IMR-90 (cell line): ENCODE data around the gene LGI1. TPM values are rescaled to one million over a fixed set of nuclear protein-coding genes. Genes with fewer than 3 reads are reported as not detected.

ENCODE experiments used
- ATAC-seq: fragments of 200-7000 bp; cut with Tn5 transposase; 2 replicates; pipeline ENCODE4 v1.9.1; 2020; ENCODE audit warnings: low read depth, mild to moderate bottlenecking, moderate library complexity
- BruUV-seq: library from RNA; stranded (reverse); fragments of 400-500 nt; replicated peaks from 2 replicates; lab custom pipeline; 2021; lab: Mats Ljungman, UMichigan
- CTCF ChIA-PET: fragments of 300-600 bp; formaldehyde crosslinking; extraction: SDS; loops from one replicate; lab custom pipeline; 2021; ENCODE audit warnings: antibody characterized with exemption; lab: Yijun Ruan, JAX
- POLR2A ChIA-PET: fragments of 300-600 bp; sonication (Branson Sonifier 250); formaldehyde crosslinking; loops from one replicate; lab custom pipeline; 2022; ENCODE audit warnings: antibody characterized with exemption; ENCODE audit not compliant: unreplicated experiment; lab: Charles Lee
- DNase-seq: peaks from one replicate; pipeline ENCODE4 v3.0.0; 2013
- H2AFZ ChIP-seq: replicated peaks from 2 replicates; pipeline ENCODE3; 2013; ENCODE audit warnings: low read length, mild to moderate bottlenecking; ENCODE audit not compliant: poor library complexity
- H2AK5ac ChIP-seq: 2 replicates; pipeline ENCODE4 v1.6.1; 2013; ENCODE audit warnings: low read depth, low read length, inconsistent platforms
- H2AK9ac ChIP-seq: replicated peaks from 2 replicates; pipeline ENCODE3; 2013; ENCODE audit warnings: mild to moderate bottlenecking, low read depth, low read length, moderate library complexity; ENCODE audit not compliant: poor library complexity
- H2BK120ac ChIP-seq: 2 replicates; pipeline ENCODE4 v1.6.1; 2013; ENCODE audit warnings: low read depth, low read length, inconsistent platforms
- H2BK15ac ChIP-seq: 3 replicates; pipeline ENCODE4 v1.6.1; 2013; ENCODE audit warnings: low read depth, low read length, inconsistent platforms
- H2BK20ac ChIP-seq: 2 replicates; pipeline ENCODE4 v1.6.1; 2013; ENCODE audit warnings: low read depth, mild to moderate bottlenecking, inconsistent platforms, low read length, moderate library complexity
- H2BK5ac ChIP-seq: 2 replicates; pipeline ENCODE4 v1.6.1; 2013; ENCODE audit warnings: mild to moderate bottlenecking, low read depth, low read length, inconsistent platforms; ENCODE audit not compliant: poor library complexity, severe bottlenecking
- H3K14ac ChIP-seq: replicated peaks from 2 replicates; pipeline ENCODE4 v1.6.1; 2013; ENCODE audit warnings: low read depth, low read length, inconsistent platforms
- H3K18ac ChIP-seq: 2 replicates; pipeline ENCODE4 v1.6.1; 2013; ENCODE audit warnings: low read depth, low read length, control low read depth
- H3K23ac ChIP-seq: 2 replicates; pipeline ENCODE4 v1.6.1; 2013; ENCODE audit warnings: low read depth, low read length, inconsistent platforms
- H3K27ac ChIP-seq: 2 replicates; pipeline ENCODE4 v1.5.1; 2013; ENCODE audit warnings: mild to moderate bottlenecking, control low read depth, low read length; ENCODE audit not compliant: insufficient read depth
- H3K27me3 ChIP-seq: 2 replicates; pipeline ENCODE4 v1.6.1; 2013; ENCODE audit warnings: low read length; ENCODE audit not compliant: control insufficient read depth, insufficient read depth
- H3K36me3 ChIP-seq: 2 replicates; pipeline ENCODE4 v1.6.1; 2013; ENCODE audit warnings: low read length, mixed read lengths; ENCODE audit not compliant: control insufficient read depth, insufficient read depth
- H3K4ac ChIP-seq: 2 replicates; pipeline ENCODE4 v1.6.1; 2013; ENCODE audit warnings: low read depth, low read length, inconsistent platforms
- H3K4me1 ChIP-seq: 2 replicates; pipeline ENCODE4 v1.6.1; 2013; ENCODE audit warnings: low read length, mixed read lengths; ENCODE audit not compliant: control insufficient read depth, insufficient read depth
- H3K4me2 ChIP-seq: 2 replicates; pipeline ENCODE4 v1.6.1; 2013; ENCODE audit warnings: low read depth, mild to moderate bottlenecking, control low read depth, low read length, moderate library complexity
- H3K4me3 ChIP-seq: 2 replicates; pipeline ENCODE4 v1.5.1; 2013; ENCODE audit warnings: low read depth, mild to moderate bottlenecking, control low read depth, low read length, moderate library complexity; ENCODE audit not compliant: insufficient read depth
- H3K56ac ChIP-seq: 2 replicates; pipeline ENCODE4 v1.6.1; 2013; ENCODE audit warnings: low read length, inconsistent platforms; ENCODE audit not compliant: insufficient read depth; ENCODE audit errors: extremely low read depth
- H3K79me1 ChIP-seq, 2 experiments: 2 replicates each; pipeline ENCODE4 v1.6.1; 2013; ENCODE audit warnings: low read length in 2 of 2, inconsistent platforms in 1 of 2, low read depth in 1 of 2
- H3K9ac ChIP-seq: 2 replicates; pipeline ENCODE4 v1.6.1; 2013; ENCODE audit warnings: low read depth, low read length, control low read depth
- H3K9me1 ChIP-seq: 2 replicates; pipeline ENCODE4 v1.6.1; 2013; ENCODE audit warnings: low read length, inconsistent platforms; ENCODE audit not compliant: insufficient read depth
- H3K9me3 ChIP-seq: 2 replicates; pipeline ENCODE4 v1.6.1; 2013; ENCODE audit warnings: low read length; ENCODE audit not compliant: control insufficient read depth, insufficient read depth
- H4K20me1 ChIP-seq: 2 replicates; pipeline ENCODE4 v1.6.1; 2013; ENCODE audit warnings: low read length, inconsistent platforms; ENCODE audit not compliant: insufficient read depth
- H4K5ac ChIP-seq: 2 replicates; pipeline ENCODE4 v1.6.1; 2013; ENCODE audit warnings: mild to moderate bottlenecking, low read depth, low read length, control low read depth
- H4K8ac ChIP-seq, 2 experiments: 2 replicates each; pipeline ENCODE4 v1.6.1; 2013; ENCODE audit warnings: low read depth in 2 of 2, low read length in 2 of 2, control low read depth in 1 of 2, inconsistent platforms in 1 of 2
- H4K91ac ChIP-seq: 2 replicates; pipeline ENCODE4 v1.6.1; 2013; ENCODE audit warnings: low read depth, low read length, inconsistent platforms; ENCODE audit not compliant: insufficient read depth
- BHLHE40 ChIP-seq: fragments of 150-350 bp; IDR thresholded peaks from 2 replicates; pipeline ENCODE4 v1.6.1; 2016; ENCODE audit warnings: mild to moderate bottlenecking, low read depth, low read length
- CEBPB ChIP-seq: IDR thresholded peaks from 2 replicates; pipeline ENCODE4 v1.6.1; 2012; ENCODE audit warnings: low read depth, low read length, improper control_type of control experiment
- CHD1 ChIP-seq: IDR thresholded peaks from 2 replicates; pipeline ENCODE4 v1.6.1; 2012; ENCODE audit warnings: low read depth, low read length, improper control_type of control experiment
- FOS ChIP-seq: fragments of 150-350 bp; IDR thresholded peaks from 2 replicates; pipeline ENCODE4 v1.6.1; 2016; ENCODE audit warnings: low read depth, low read length
- MAFK ChIP-seq: IDR thresholded peaks from 2 replicates; pipeline ENCODE4 v1.6.1; 2012; ENCODE audit warnings: low read depth, low read length, improper control_type of control experiment
- MAZ ChIP-seq: IDR thresholded peaks from 2 replicates; pipeline ENCODE4 v1.6.1; 2012; ENCODE audit warnings: low read depth, mild to moderate bottlenecking, low read length, improper control_type of control experiment, moderate library complexity, borderline replicate concordance
- MXI1 ChIP-seq: IDR thresholded peaks from 2 replicates; pipeline ENCODE4 v1.6.1; 2012; ENCODE audit warnings: low read depth, mild to moderate bottlenecking, low read length, moderate library complexity, borderline replicate concordance
- NFE2L2 ChIP-seq: fragments of 150-350 bp; IDR thresholded peaks from 2 replicates; pipeline ENCODE4 v1.6.1; 2016; ENCODE audit warnings: low read depth, mild to moderate bottlenecking, low read length
- POLR2A ChIP-seq: IDR thresholded peaks from 2 replicates; pipeline ENCODE4 v1.6.1; 2012; ENCODE audit warnings: mild to moderate bottlenecking, low read depth, low read length
- RAD21 ChIP-seq: IDR thresholded peaks from 2 replicates; pipeline ENCODE4 v1.6.1; 2012; ENCODE audit warnings: low read length, improper control_type of control experiment
- RCOR1 ChIP-seq: IDR thresholded peaks from 2 replicates; pipeline ENCODE4 v1.6.1; 2012; ENCODE audit warnings: mild to moderate bottlenecking, low read length, improper control_type of control experiment; ENCODE audit not compliant: insufficient replicate concordance
- RFX5 ChIP-seq: IDR thresholded peaks from 2 replicates; pipeline ENCODE4 v1.8.0; 2012; ENCODE audit warnings: low read depth, mild to moderate bottlenecking, low read length, moderate library complexity
- SMC3 ChIP-seq: fragments of 150-350 bp; IDR thresholded peaks from 2 replicates; pipeline ENCODE4 v1.6.1; 2016; ENCODE audit warnings: low read depth, mild to moderate bottlenecking, antibody characterized with exemption, low read length, moderate library complexity
- WGBS, 2 experiments: methylation state at CpG; one replicate each; pipeline versions ENCODE4 v1.1.5 to v1.1.7; 2013; ENCODE audit warnings: missing lambda C conversion rate in 2 of 2; ENCODE audit not compliant: insufficient read length in 1 of 2; ENCODE audit errors: extremely low coverage in 2 of 2; 5-methylcytosine and 5-hydroxymethylcytosine counted together
- dilution Hi-C: fragments of 300-500 bp; cut with HindIII; formaldehyde crosslinking; loops from one replicate; pipeline ENCODE4 v1.14.3; 2018; ENCODE audit warnings: low sequenced_read_pairs; ENCODE audit not compliant: unreplicated experiment
- in situ Hi-C: fragments of 300-500 bp; cut with MboI; formaldehyde crosslinking; loops from 3 replicates; pipeline ENCODE4 v1.14.3; 2019; ENCODE audit warnings: low sequenced_read_pairs, inconsistent platforms, mixed read lengths
- intact Hi-C: fragments of 100-400 bp; cut with micrococcal nuclease; formaldehyde crosslinking; loops from 2 replicates; pipeline ENCODE4 v1.10.0; 2022
- polyA plus RNA-seq, 3 experiments: library from polyadenylated mRNA; depleted of rRNA; stranded (reverse); fragments of >200 nt; gene quantifications; 2 replicates each; pipeline ENCODE4 v1.2.3, GENCODE V29; 2012; ENCODE audit warnings: low replicate concordance in 1 of 3
- total RNA-seq: library from RNA; depleted of rRNA; stranded (reverse); fragments of >200 nt; gene quantifications from 2 replicates; pipeline ENCODE4 v1.2.3, GENCODE V29; 2012
- TF ChIP-seq, protein P1 (sequence below): fragments of 150-350 bp; IDR thresholded peaks from 2 replicates; pipeline ENCODE4 v1.6.1; 2016; ENCODE audit warnings: low read depth, mild to moderate bottlenecking, low read length, moderate library complexity, borderline replicate concordance
- TF ChIP-seq, protein P2 (sequence below): fragments of 150-350 bp; IDR thresholded peaks from 2 replicates; pipeline ENCODE4 v1.6.1; 2017; ENCODE audit warnings: mild to moderate bottlenecking, antibody characterized with exemption, low read length, low read depth
- TF ChIP-seq, protein P3 (sequence below): conservative IDR thresholded peaks from 2 replicates; pipeline ENCODE4 v1.5.1; 2012; ENCODE audit warnings: mild to moderate bottlenecking, low read depth, low read length, improper control_type of control experiment

Gene LGI1
- total and polyA plus RNA-seq, 2 of the 4 experiments (the other 2 are of a cell fraction), result not detected

DNA sequence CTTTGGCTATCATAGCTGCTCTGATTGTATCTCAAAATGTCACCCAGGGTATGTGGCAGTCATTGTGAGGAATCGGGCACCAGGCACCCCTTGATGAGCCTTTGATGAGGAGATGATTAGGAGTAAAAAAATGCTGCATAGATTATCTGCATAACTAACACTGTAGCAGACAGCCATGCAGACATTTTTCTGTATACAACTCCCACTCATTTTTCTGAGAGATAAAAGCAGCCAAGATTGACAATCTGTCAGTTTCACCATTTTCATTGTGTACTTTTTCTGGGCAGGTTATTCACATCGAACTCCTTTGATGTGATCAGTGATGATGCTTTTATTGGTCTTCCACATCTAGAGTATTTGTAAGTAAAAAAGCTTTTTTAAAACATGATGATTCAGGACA is 19.4 kb downstream of the LGI1 start:
- H3K79me1 ChIP-seq, result no peaks in the 10 kb centered on the region
- no peak overlapping the region for H2AK5ac ChIP-seq
- H4K5ac ChIP-seq, result no peak overlapping the region
- no peak overlapping the region for H2AFZ ChIP-seq
- no peak overlapping the region for H2BK120ac ChIP-seq
- H4K20me1 ChIP-seq, result no peaks in the 10 kb centered on the region
- H3K18ac ChIP-seq, result no peak overlapping the region
- DNase-seq (no peak), ATAC-seq (no peak)
- H3K23ac ChIP-seq, result no peak overlapping the region
- BruUV-seq, result no TSS peak
- H3K4me3 ChIP-seq, result no peak overlapping the region
- in situ Hi-C loops (no loop called here), dilution Hi-C loops (no loop called here), intact Hi-C loops (no loop called here)
- no peaks in the 10 kb centered on the region for H3K36me3 ChIP-seq
- no peaks in the 10 kb centered on the region for H3K9me3 ChIP-seq
- H3K4me1 ChIP-seq, result no peaks in the 10 kb centered on the region
- ChIA-PET CTCF (interaction anchor here (0.6 kb wide), 1 partner anchor 1744 kb away, joined by 3 read pairs; no protein-coding TSS in a partner anchor), POLR2A (no interaction called here)
- H3K14ac ChIP-seq, result no peak overlapping the region
- WGBS, 2 experiments, result no CpG with 5 or more reads among the region's 2 CpGs
- H4K8ac ChIP-seq, result no peak overlapping the region
- H3K9ac ChIP-seq, result no peak overlapping the region
- no peaks in the 10 kb centered on the region for H3K9me1 ChIP-seq
- TF ChIP-seq FOS, result no peak
- TF ChIP-seq, protein P1, sequence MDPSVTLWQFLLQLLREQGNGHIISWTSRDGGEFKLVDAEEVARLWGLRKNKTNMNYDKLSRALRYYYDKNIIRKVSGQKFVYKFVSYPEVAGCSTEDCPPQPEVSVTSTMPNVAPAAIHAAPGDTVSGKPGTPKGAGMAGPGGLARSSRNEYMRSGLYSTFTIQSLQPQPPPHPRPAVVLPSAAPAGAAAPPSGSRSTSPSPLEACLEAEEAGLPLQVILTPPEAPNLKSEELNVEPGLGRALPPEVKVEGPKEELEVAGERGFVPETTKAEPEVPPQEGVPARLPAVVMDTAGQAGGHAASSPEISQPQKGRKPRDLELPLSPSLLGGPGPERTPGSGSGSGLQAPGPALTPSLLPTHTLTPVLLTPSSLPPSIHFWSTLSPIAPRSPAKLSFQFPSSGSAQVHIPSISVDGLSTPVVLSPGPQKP, result no peak
- TF ChIP-seq NFE2L2, result no peak
- no peak for TF ChIP-seq BHLHE40
- no peak for TF ChIP-seq CEBPB
- TF ChIP-seq MAFK, result no peak
- TF ChIP-seq RFX5, result no peak
- no peak for TF ChIP-seq CHD1
- TF ChIP-seq SMC3, result no peak
- no peak for TF ChIP-seq RCOR1
- no peak for TF ChIP-seq POLR2A
- no peak for TF ChIP-seq RAD21
- TF ChIP-seq, protein P2, sequence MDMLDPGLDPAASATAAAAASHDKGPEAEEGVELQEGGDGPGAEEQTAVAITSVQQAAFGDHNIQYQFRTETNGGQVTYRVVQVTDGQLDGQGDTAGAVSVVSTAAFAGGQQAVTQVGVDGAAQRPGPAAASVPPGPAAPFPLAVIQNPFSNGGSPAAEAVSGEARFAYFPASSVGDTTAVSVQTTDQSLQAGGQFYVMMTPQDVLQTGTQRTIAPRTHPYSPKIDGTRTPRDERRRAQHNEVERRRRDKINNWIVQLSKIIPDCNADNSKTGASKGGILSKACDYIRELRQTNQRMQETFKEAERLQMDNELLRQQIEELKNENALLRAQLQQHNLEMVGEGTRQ, result no peak
- TF ChIP-seq, protein P3, sequence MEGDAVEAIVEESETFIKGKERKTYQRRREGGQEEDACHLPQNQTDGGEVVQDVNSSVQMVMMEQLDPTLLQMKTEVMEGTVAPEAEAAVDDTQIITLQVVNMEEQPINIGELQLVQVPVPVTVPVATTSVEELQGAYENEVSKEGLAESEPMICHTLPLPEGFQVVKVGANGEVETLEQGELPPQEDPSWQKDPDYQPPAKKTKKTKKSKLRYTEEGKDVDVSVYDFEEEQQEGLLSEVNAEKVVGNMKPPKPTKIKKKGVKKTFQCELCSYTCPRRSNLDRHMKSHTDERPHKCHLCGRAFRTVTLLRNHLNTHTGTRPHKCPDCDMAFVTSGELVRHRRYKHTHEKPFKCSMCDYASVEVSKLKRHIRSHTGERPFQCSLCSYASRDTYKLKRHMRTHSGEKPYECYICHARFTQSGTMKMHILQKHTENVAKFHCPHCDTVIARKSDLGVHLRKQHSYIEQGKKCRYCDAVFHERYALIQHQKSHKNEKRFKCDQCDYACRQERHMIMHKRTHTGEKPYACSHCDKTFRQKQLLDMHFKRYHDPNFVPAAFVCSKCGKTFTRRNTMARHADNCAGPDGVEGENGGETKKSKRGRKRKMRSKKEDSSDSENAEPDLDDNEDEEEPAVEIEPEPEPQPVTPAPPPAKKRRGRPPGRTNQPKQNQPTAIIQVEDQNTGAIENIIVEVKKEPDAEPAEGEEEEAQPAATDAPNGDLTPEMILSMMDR, result no peak
- no peak for TF ChIP-seq MAZ
- no peak for TF ChIP-seq MXI1
- H3K56ac ChIP-seq, result no peak overlapping the region
- H3K27me3 ChIP-seq, result peaks cover 14% of the 10 kb centered on the region
- H2BK5ac ChIP-seq, result no peak overlapping the region
- no peak overlapping the region for H2BK15ac ChIP-seq
- H2AK9ac ChIP-seq, result no peak overlapping the region
- no peak overlapping the region for H3K4me2 ChIP-seq
- H3K4ac ChIP-seq, result no peak overlapping the region
- H4K91ac ChIP-seq, result no peak overlapping the region
- H2BK20ac ChIP-seq, result no peak overlapping the region
- no peak overlapping the region for H3K27ac ChIP-seq
